H7 (cell line): Measurements from ENCODE around the gene ERC2. TPM values are rescaled to one million over a fixed set of nuclear protein-coding genes. Genes with fewer than 3 reads are reported as not detected.
A peak's percentile ranks its signal among the peaks of the same experiment; 100 is the strongest.

Experiments
- DNase-seq: peaks from one replicate; pipeline ENCODE4 v3.0.0; 2012
- H3K27me3 ChIP-seq: 2 replicates; pipeline ENCODE4 v1.6.0; 2011; ENCODE audit warnings: mild to moderate bottlenecking, low read length; ENCODE audit not compliant: control insufficient read depth, insufficient read depth
- H3K36me3 ChIP-seq: replicated peaks from 2 replicates; pipeline ENCODE4 v1.5.1; 2011; ENCODE audit warnings: low read length; ENCODE audit not compliant: control insufficient read depth, insufficient read depth
- H3K4me3 ChIP-seq: 2 replicates; pipeline ENCODE4 v1.5.1; 2011; ENCODE audit warnings: low read depth, mild to moderate bottlenecking, control low read depth, low read length, moderate library complexity; ENCODE audit not compliant: insufficient read depth
- total RNA-seq: library from RNA; depleted of rRNA; stranded (reverse); fragments of >200 nt; shearing (Covaris generic); gene quantifications from 2 replicates; pipeline ENCODE4 v1.2.3, GENCODE V29; 2014

Gene ERC2
- total RNA-seq, 1 experiment from 2014 or later: 2.4 TPM

- H3K4me3 ChIP-seq: no peak overlapping the region
- no peaks in the 10 kb centered on the region; the same call in 1 of the 2 replicates for H3K27me3 ChIP-seq
- DNase-seq: no peak
- no peaks in the 10 kb centered on the region for H3K36me3 ChIP-seq
These were observed 883.4 kb downstream of the ERC2 start for GRCh38 chr3:55584716-55585368.

- Histone ChIP-seq H3K27me3 (no peaks in the 10 kb centered on the region; the same call in 1 of the 2 replicates), H3K4me3 (no peak overlapping the region), H3K36me3 (no peaks in the 10 kb centered on the region)
- no peak for DNase-seq
These were observed 884.2 kb downstream of the ERC2 start for GRCh38 chr3:55584030-55584429.

DNA sequence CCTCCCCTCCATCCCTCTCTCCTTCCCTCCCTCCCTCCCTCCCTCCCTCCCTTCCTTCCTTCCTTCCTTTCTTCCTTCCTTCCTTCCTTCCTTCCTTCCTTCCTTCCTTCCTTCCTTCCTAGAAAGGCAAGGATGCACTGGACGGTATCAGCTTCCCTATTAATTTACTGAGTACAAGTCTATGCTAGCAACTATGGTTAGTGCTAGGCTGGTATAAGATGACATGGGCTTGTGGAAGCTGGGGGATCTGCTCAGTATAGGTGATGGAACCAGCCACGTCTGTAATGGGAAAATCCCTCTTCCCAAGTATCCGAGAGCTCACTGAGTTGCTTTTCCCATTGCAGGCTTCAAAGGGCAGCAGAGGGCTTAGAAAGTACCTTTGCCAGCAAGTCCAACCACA lies 884.8 kb downstream of the ERC2 start:
- no peak for DNase-seq
- Histone ChIP-seq H3K4me3 (no peak overlapping the region), H3K27me3 (no peaks in the 10 kb centered on the region; the same call in 1 of the 2 replicates), H3K36me3 (no peaks in the 10 kb centered on the region)

DNA sequence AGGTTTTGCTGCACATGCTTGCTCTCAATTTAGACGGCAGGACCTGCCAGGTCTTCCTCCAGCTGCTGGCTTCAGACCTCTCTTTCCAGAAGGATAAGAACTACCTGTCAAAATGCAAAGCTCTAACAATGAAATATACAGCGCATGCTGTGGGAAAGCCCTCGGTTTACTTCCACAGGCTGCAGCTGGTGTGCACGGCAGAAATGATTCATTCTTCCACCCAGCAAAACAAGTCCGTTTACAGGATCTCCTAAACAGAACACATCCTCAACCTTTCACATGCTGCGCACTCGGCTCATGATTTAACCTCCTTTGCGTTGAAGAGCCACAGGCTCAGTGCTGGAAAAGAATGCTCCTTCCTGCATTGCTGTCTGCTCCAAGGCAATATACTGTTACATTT lies 888.8 kb downstream of the ERC2 start:
- Histone ChIP-seq H3K36me3 (no peaks in the 10 kb centered on the region), H3K4me3 (no peak overlapping the region), H3K27me3 (no peaks in the 10 kb centered on the region)
- DNase-seq: no peak

DNA sequence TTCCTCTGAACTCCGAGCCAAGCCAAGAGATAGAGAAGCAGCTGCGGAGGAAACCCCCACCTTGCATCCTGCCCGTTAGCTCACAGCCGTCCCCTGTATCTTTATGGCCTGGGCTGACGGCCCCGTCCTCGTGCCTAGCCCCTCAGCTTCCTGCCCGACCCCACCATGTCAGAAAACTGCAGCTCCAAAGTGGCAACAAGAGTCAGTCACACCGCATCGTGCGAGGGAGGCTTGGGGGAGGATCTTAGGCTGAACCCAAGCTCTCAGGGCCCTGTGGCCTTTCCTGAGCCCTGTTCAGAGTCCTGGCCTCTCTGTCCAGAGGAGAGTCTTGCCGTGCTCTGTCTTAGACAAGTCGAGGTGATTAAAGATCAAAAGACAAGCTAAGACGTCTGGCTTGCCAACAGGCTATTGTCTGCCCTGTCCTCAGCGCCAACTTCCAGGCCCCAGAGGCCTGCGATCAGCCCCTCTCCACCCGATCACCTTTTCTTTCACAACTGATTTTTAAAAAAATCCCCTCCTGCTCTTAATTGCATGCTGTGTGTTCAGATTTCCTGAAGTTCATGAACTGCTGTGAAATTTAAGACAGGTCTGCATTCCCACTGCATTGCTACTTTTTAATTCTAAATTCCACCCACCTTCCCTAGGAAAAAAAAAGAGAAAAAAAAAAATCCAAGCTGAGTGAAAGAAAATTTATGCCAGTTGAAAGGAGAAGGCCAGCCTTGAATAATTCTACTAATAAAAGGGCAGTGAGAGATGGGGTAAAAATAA lies 891.5 kb downstream of the ERC2 start:
- Histone ChIP-seq H3K4me3 (no peak overlapping the region), H3K27me3 (no peaks in the 10 kb centered on the region), H3K36me3 (no peaks in the 10 kb centered on the region)
- no peak for DNase-seq

DNA sequence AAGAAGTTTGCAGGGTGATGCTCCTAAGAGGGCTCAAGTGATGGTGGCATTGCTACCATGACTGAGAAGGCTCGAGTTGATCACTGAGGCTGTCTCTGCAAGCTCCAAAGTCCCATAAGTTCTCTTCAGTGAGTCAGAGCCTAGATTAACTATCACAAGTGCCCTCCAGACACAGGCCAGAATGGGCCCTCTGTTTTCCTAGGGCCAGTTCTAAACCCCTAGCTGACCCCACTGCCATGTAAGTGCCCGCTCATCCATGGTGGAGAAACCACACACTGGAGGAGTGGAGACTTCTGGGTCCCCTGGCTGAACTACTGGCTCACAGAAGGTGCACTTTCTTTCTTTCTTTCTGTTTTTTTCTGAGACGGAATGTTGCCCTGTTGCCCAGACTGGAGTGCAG lies 893.6 kb downstream of the ERC2 start:
- DNase-seq: no peak
- Histone ChIP-seq H3K4me3 (no peak overlapping the region), H3K36me3 (no peaks in the 10 kb centered on the region), H3K27me3 (no peaks in the 10 kb centered on the region)

GRCh38 chr3:55572816-55573215 lies 895.5 kb downstream of the ERC2 start:
- Histone ChIP-seq H3K4me3 (no peak overlapping the region), H3K36me3 (no peaks in the 10 kb centered on the region), H3K27me3 (no peaks in the 10 kb centered on the region)
- no peak for DNase-seq

DNA sequence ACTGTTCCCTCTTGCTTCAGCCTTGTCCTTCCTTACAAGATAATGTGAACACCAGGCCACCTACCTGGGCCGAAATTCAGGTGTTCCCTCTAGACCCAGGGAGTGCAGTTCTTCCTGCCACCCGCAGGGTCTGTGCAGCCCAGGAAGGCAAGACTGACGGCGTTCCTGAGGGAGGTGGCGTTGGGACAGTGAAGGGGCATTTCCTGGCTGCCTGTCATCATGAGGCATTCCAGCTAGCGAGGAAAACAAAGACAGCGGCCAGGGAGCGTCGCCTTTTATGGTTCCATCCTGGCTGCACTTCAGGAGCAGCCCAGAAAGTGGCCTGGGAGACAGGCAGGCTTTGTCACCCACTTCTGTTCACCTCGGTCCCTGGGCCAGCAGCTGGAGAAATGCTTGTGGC lies 896.4 kb downstream of the ERC2 start:
- peak; percentile 67 for DNase-seq
- H3K36me3 ChIP-seq: no peaks in the 10 kb centered on the region
- H3K27me3 ChIP-seq: no peaks in the 10 kb centered on the region
- no peak overlapping the region for H3K4me3 ChIP-seq

DNA sequence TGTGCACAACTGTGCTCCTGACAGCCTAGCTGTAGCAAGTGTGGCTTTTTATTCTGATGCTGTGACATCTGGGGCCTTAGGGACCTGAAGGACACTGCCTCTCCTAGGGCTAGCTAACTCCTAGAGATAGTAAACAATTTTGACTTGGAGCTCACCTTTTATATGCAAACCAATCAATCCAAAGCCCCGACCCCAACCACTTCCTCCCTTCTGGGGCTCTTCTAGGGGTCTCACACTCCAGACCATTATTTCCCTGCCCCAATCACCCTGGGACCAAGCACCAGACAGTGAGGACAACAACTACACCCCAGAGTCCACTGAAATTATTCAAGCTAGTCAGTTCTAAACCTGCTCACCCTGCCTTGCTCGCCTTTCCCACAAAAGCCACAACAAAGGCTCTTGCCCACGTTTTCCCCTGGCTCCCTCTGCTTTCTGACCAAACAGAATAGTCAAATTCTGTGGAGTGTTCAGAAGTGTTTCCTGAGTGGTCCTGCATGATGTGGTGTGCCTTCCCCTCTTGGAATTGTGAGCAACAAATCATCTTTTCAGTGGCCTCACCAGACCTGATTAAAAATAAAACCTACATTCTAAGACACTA lies 897.0 kb downstream of the ERC2 start:
- no peak for DNase-seq
- H3K36me3 ChIP-seq: no peaks in the 10 kb centered on the region
- no peaks in the 10 kb centered on the region for H3K27me3 ChIP-seq
- H3K4me3 ChIP-seq: no peak overlapping the region

DNA sequence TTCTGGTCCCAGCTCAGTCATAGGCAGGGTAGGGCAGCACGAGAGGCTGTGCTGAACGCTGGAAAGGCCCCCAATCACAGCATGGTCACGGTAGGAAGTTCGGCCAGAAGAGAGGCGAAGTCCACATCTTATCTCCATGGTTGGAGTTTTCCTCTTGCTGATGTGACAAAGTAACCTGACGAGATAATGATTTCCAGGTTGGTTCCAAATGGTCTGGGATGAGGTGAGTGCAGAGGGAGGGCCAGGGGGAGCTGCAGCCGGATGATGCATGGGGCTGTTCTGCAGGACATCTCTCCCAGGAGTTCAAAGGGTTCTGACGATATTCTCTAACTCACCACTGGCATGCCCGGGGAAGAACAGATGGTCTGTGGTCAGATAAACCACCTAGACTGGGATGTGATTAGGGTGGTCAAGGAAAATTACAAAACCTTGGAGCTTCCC lies 898.0 kb downstream of the ERC2 start:
- Histone ChIP-seq H3K36me3 (no peaks in the 10 kb centered on the region), H3K4me3 (no peak overlapping the region), H3K27me3 (no peaks in the 10 kb centered on the region)
- no peak for DNase-seq

DNA sequence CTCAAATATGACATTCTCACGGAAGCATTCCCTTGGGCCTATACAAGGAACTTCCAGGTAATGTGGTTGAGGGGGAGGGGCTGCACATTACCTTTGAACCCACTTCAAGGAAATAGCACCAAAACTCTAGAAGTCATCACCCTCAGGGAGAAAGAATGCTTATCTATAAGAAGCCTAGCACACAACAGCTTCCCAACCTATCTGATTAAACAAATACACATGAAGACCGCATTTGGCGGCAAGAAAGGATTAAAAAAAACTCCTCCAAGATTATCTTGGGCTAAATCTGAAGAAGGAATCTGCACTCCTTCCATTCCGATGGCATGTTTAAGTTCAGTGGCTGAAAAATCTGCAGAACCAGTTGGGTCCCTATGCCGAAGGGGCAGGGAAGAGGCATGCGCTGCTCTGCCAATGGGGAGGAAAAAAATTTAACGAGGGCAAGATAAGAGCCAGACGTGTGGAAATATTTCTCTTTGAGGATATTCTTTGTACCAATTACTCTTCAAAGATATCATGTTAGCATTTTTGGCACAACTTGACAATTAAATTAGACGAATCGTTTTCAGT lies 899.2 kb downstream of the ERC2 start:
- DNase-seq: no peak
- Histone ChIP-seq H3K27me3 (no peaks in the 10 kb centered on the region), H3K4me3 (no peak overlapping the region), H3K36me3 (no peaks in the 10 kb centered on the region)

GRCh38 chr3:55567615-55568014 lies 900.7 kb downstream of the ERC2 start:
- no peaks in the 10 kb centered on the region for H3K27me3 ChIP-seq
- no peak overlapping the region for H3K4me3 ChIP-seq
- DNase-seq: no peak
- no peaks in the 10 kb centered on the region for H3K36me3 ChIP-seq

DNA sequence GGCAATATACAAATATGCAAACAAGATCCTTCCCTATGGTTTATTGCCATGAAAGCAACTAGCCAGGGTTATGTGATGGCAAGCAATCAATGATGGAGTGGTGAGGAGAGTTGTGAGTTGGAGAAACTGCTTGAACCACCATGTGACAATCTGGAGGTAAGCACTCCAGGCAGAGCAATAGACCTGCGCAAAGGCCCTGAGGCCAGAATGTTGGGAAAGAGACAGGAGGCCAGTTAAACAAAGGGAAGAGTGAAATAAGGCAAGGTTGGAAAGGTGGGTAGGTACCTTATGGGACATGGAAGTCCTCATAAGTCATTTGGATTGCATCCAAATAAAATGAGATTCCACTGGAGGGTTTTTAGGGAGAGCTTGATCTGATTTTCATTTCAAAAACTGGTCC lies 901.1 kb downstream of the ERC2 start:
- DNase-seq: no peak
- H3K4me3 ChIP-seq: no peak overlapping the region
- no peaks in the 10 kb centered on the region for H3K27me3 ChIP-seq
- no peaks in the 10 kb centered on the region for H3K36me3 ChIP-seq

DNA sequence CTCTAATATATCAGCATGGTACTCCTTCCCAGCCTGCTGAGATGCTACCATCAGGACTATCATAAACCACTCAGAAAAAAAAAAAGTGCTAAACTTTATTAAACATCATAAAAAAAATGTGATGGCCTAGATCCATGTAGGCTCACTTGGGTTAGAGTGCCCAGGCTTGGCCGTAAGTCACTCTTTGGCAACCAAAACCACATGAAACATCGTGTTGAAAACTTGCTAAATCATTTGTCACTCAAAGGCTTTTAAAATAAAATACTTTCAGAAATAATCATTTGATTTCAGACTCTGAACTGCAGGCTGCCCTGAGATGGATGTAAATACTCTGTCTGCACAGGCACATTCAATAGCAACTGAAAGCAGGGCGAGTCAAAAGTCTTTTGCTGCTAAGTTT lies 902.7 kb downstream of the ERC2 start:
- Histone ChIP-seq H3K36me3 (no peaks in the 10 kb centered on the region), H3K27me3 (no peaks in the 10 kb centered on the region), H3K4me3 (no peak overlapping the region)
- DNase-seq: no peak

- DNase-seq: no peak
- no peak overlapping the region for H3K4me3 ChIP-seq
These were observed 903.5 kb downstream of the ERC2 start for GRCh38 chr3:55564726-55565125.

More at GRCh38 chr3:55564726-55565125, 903.5 kb downstream of the ERC2 start:
- Histone ChIP-seq H3K27me3 (no peaks in the 10 kb centered on the region), H3K36me3 (no peaks in the 10 kb centered on the region)
